HG02759 (cell line): Measurements from ENCODE around the gene MAVS.

Source experiments
- ATAC-seq: cut with Tn5 transposase; IDR thresholded peaks from one replicate; pipeline ENCODE4 v1.9.1; 2021; ENCODE audit warnings: mild to moderate bottlenecking, moderate library complexity; ENCODE audit not compliant: unreplicated experiment

MAVS gene

GRCh38 chr20:3906744-3907721, 60.4 kb downstream of the MAVS start:
- peak; percentile 89 for ATAC-seq

DNA sequence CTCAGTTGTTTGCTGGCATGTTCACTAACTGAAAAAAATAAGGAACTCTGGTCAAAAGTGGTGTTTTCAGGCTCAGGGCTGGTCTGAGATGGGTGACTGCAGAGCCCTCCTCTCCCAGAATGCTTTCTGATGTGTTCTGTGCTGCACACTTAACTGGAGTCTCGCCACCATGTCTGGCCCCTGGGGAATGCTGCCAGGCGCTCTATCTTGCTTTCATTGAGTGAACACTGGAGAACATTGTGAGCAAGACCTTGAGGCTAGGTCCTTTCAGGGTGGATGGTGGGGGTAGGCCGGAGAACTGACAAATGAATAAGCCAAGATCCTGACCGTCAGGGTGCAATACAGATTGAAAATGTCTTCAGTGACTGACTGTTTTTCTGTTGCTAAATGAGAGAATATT, 62.0 kb downstream of the MAVS start:
- ATAC-seq, result no peak

DNA sequence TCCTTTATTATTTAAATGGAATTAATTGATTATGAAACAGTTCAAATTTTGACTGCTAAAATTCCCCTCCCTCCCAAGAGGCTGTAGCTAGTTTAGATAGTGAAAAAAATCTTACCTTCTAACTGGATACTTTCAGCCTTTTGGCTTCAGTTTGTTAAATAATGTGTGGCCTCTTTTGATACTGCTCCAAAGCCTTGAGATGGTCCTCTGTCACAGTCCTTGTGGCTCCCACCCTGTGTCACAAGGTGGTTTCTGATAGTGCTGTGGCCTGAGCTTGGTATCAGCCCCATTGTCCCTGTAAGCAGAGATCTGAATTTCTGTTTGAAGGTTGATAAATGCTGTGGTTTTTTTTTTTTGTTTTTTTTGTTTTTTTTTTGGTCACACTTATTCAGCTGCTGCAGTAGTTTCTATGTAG, 63.3 kb downstream of the MAVS start:
- ATAC-seq, result no peak

- ATAC-seq, result no peak
These were observed 64.2 kb downstream of the MAVS start for GRCh38 chr20:3910853-3911252.

- no peak for ATAC-seq
These were observed 65.3 kb downstream of the MAVS start for GRCh38 chr20:3911956-3912355.

DNA sequence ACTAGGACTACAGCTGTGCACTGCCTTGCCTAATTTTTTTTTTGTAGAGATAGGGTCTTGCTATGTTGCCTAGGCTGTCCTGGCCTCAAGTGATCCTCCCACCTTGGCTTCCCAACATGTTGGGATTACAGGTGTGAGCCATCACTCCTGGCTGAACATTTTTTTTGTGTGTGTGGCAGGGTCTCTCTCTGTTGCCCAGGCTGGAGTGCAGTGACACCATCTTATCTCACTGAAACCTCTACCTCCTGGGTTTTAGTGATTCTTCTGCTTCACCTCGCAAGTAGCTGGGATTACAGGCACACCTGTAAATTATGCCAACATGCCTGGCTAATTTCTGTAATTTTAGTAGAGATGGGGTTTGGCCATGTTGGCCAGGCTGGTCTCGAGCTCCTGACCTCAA, 67.8 kb downstream of the MAVS start:
- ATAC-seq, result no peak

DNA sequence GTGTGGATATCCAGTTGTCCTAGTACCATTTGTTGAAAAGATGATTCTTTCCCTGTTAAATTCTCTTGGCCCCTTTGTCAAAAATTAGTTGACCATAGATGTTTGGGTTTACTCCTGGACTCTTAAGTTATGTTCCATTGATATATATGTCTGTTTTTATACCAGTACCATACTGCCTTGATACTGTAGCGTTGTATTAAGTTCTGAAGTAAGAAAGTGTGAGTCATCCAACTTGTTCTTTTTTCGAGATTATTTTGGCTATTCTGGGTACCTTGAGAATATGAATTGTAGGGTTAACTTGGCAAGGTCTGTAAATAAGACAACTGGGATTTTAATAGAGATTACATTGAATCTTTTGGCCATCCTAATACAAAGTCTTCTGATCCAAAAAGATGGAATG, 69.1 kb downstream of the MAVS start:
- no peak for ATAC-seq

DNA sequence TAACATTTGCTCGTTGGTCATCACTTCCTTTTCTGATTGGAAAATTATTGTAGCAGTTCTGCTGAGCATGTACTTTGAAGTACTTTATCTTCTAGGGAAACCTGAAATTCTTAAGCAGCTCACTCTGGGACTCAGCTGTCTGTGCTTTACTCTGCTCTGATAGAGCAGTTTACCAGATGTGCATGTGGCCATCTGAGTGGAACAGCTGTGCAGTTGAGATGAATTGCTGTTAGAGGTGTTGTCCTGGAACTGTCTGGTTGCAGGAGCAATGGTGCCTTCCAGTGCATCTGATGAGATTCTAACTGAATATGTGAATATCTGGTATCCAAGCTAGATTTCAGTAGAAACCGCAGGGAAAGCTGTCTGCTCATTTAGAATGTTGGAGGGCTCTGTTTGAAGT, 69.7 kb downstream of the MAVS start:
- no peak for ATAC-seq

DNA sequence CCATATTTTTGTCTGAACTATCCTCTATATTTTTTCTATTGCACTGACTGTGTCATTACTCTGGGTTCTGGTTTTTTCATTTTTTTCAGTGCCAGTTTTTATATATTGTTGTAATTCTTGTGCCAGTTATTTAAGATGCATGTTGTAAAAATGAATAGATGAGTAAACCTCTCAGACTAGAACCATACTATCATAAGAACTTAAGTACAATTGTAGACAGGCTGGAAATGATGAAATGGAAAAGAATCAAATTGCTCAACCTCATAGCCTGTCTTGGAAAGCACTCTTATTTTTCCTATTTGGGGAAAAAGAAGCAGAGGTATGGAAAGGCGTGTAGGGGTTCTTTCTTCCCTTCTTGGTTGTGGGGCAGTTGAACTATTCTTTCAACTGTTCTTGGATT, 72.7 kb downstream of the MAVS start:
- ATAC-seq, result no peak

DNA sequence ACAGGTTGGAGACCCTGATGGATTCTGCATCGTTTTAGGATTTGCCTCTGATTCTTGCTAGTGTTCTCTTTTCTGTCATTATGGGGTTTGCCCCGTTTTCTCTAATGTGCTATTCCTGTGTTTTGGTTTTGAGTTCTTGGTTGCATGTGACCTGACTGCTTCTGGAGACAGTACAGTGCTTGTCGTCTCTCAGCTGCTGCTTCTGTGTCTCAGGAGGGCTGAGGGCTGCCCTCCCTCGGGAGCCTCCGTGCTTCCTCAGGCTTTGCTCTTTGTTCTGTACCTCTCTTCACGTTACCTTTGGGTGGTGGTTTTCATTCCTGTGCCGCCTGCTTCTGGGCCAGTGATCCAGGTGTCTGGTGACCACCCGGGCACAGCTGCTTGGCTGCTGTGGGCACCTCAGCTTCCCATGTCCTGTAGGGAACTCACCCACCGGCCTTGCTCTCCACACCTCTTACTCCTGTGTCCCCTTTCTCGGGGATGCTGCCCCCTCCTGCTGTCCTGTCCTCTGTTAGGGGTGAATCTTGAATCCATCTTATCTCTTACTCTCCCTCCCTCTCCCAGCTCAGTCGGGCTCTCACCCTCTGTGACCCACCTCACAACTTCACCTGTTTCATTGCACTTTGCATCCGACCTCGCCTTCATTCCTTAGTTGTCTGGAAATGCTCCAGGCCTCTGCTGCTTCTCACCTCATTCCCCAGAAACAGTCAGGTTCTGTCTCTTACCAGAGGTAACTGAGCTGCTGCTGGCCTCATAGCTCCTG, 75.8 kb downstream of the MAVS start:
- no peak for ATAC-seq

- ATAC-seq, result no peak
These were observed 76.3 kb downstream of the MAVS start for GRCh38 chr20:3922983-3923339.

- ATAC-seq, result no peak
These were observed 77.2 kb downstream of the MAVS start for GRCh38 chr20:3923818-3924217.

DNA sequence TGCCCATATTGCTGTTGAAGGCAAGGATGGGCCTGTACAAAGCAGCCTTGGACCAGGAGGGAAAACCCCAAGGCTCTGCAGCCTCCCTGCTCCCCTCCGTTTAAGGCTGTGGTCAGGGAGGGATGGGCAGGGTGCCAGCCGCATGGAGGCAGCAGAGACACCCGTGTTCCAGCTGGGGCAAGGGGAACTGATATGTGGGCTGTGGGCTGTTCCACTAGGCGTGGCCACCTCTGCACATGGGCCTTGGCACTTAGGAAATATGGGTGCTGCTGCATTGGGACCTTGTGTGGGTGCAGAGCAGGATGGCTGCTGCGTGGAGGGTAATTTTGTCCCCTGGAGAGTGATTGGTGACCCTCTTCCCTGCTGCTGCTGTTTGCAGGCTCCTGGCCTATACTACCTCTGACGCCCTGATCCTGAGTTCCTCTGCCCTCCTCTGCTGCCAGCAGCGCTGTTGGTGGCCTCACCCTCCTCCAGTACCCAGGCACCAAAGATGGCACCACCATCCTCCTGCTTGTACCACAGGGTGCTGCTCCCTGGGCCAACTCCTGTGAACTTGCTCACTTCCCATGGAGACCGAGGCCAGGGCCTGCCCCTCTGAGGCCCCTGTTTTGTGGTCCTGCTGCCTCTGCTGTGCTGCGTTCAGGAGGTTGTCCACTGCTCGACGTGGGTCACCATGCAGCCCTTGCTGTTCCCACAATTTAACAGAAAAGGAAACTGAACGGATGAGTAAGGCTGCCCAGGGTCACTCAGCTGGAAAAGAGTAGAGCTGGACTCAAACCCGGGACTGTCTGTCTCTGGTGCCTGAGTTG, 77.9 kb downstream of the MAVS start:
- no peak for ATAC-seq

GRCh38 chr20:3925113-3925695, 78.6 kb downstream of the MAVS start:
- ATAC-seq, result no peak
